ENCODE measurements around the gene FAM81B. TPM values are rescaled to one million over a fixed set of nuclear protein-coding genes. Genes with fewer than 3 reads are reported as not detected.

The FAM81B gene
- polyA plus RNA-seq, 1 donor from 2014 or later = not detected

- no peaks in the 10 kb centered on the region for H3K27me3 ChIP-seq (ENCODE audit: insufficient read depth, low read depth, low read length)
- no peaks in the 10 kb centered on the region for H4K20me1 ChIP-seq (ENCODE audit: insufficient read depth)
- H3F3A ChIP-seq (ENCODE audit: insufficient read depth, low read length, poor library complexity, severe bottlenecking) = no peaks in the 10 kb centered on the region
- H3K79me2 ChIP-seq (replicated peaks; ENCODE audit: insufficient read depth, low read length) = no peaks in the 10 kb centered on the region
- no peak overlapping the region for H2AFZ ChIP-seq (ENCODE audit: low read depth, low read length)
- no peaks in the 10 kb centered on the region for H3K9me3 ChIP-seq (ENCODE audit: low read length)
- H3K4me2 ChIP-seq (ENCODE audit: low read length) = no peak overlapping the region
- TF ChIP-seq EP300 (conservative IDR thresholded peaks at IDR 0.05; ENCODE audit: poor library complexity, severe bottlenecking) = no peak
- no peak for TF ChIP-seq MXI1 (conservative IDR thresholded peaks at IDR 0.05; ENCODE audit: poor library complexity, severe bottlenecking)
- TF ChIP-seq POLR2AphosphoS5 (IDR thresholded peaks at IDR 0.05) = no peak
- H3K36me3 ChIP-seq (ENCODE audit: insufficient read depth, low read length) = no peaks in the 10 kb centered on the region
- H3K9me2 ChIP-seq (ENCODE audit: insufficient read depth, low read length) = no peaks in the 10 kb centered on the region
- no peak overlapping the region for H3K9ac ChIP-seq (ENCODE audit: low read length)
- no peak overlapping the region for H3K4me3 ChIP-seq (ENCODE audit: low read length)
- no peak overlapping the region for H3K27ac ChIP-seq (ENCODE audit: low read length)
Measured at GRCh38 chr5:95446560-95447221, 55.5 kb downstream of the FAM81B start.

GRCh38 chr5:95447961-95448360 lies 56.8 kb downstream of the FAM81B start:
- no peaks in the 10 kb centered on the region for H3F3A ChIP-seq (ENCODE audit: insufficient read depth, low read length, poor library complexity, severe bottlenecking)

More at GRCh38 chr5:95447961-95448360, 56.8 kb downstream of the FAM81B start:
- no peak overlapping the region for H3K9ac ChIP-seq (ENCODE audit: low read length)
- H2AFZ ChIP-seq (ENCODE audit: low read depth, low read length) = no peak overlapping the region
- H3K9me2 ChIP-seq (ENCODE audit: insufficient read depth, low read length) = no peaks in the 10 kb centered on the region
- no peaks in the 10 kb centered on the region for H3K27me3 ChIP-seq (ENCODE audit: insufficient read depth, low read depth, low read length)
- no peaks in the 10 kb centered on the region for H3K79me2 ChIP-seq (replicated peaks; ENCODE audit: insufficient read depth, low read length)
- no peaks in the 10 kb centered on the region for H3K36me3 ChIP-seq (ENCODE audit: insufficient read depth, low read length)
- no peaks in the 10 kb centered on the region for H4K20me1 ChIP-seq (ENCODE audit: insufficient read depth)
- TF ChIP-seq SMC3 (conservative IDR thresholded peaks at IDR 0.05; ENCODE audit: poor library complexity) = no peak
- TF ChIP-seq, protein P1, sequence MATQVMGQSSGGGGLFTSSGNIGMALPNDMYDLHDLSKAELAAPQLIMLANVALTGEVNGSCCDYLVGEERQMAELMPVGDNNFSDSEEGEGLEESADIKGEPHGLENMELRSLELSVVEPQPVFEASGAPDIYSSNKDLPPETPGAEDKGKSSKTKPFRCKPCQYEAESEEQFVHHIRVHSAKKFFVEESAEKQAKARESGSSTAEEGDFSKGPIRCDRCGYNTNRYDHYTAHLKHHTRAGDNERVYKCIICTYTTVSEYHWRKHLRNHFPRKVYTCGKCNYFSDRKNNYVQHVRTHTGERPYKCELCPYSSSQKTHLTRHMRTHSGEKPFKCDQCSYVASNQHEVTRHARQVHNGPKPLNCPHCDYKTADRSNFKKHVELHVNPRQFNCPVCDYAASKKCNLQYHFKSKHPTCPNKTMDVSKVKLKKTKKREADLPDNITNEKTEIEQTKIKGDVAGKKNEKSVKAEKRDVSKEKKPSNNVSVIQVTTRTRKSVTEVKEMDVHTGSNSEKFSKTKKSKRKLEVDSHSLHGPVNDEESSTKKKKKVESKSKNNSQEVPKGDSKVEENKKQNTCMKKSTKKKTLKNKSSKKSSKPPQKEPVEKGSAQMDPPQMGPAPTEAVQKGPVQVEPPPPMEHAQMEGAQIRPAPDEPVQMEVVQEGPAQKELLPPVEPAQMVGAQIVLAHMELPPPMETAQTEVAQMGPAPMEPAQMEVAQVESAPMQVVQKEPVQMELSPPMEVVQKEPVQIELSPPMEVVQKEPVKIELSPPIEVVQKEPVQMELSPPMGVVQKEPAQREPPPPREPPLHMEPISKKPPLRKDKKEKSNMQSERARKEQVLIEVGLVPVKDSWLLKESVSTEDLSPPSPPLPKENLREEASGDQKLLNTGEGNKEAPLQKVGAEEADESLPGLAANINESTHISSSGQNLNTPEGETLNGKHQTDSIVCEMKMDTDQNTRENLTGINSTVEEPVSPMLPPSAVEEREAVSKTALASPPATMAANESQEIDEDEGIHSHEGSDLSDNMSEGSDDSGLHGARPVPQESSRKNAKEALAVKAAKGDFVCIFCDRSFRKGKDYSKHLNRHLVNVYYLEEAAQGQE (IDR thresholded peaks at IDR 0.05; ENCODE audit: borderline replicate concordance) = no peak
- TF ChIP-seq EP300 (conservative IDR thresholded peaks at IDR 0.05; ENCODE audit: poor library complexity, severe bottlenecking) = no peak
- TF ChIP-seq EZH2 (IDR thresholded peaks at IDR 0.05; ENCODE audit: borderline replicate concordance, insufficient read depth, low read length, poor library complexity, severe bottlenecking) = no peak
- TF ChIP-seq POLR2AphosphoS5 (IDR thresholded peaks at IDR 0.05) = no peak
- TF ChIP-seq MXI1 (conservative IDR thresholded peaks at IDR 0.05; ENCODE audit: poor library complexity, severe bottlenecking) = no peak
- TF ChIP-seq, protein P2, sequence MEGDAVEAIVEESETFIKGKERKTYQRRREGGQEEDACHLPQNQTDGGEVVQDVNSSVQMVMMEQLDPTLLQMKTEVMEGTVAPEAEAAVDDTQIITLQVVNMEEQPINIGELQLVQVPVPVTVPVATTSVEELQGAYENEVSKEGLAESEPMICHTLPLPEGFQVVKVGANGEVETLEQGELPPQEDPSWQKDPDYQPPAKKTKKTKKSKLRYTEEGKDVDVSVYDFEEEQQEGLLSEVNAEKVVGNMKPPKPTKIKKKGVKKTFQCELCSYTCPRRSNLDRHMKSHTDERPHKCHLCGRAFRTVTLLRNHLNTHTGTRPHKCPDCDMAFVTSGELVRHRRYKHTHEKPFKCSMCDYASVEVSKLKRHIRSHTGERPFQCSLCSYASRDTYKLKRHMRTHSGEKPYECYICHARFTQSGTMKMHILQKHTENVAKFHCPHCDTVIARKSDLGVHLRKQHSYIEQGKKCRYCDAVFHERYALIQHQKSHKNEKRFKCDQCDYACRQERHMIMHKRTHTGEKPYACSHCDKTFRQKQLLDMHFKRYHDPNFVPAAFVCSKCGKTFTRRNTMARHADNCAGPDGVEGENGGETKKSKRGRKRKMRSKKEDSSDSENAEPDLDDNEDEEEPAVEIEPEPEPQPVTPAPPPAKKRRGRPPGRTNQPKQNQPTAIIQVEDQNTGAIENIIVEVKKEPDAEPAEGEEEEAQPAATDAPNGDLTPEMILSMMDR (IDR thresholded peaks at IDR 0.05; ENCODE audit: poor library complexity, severe bottlenecking) = no peak
- TF ChIP-seq TAF1 (IDR thresholded peaks at IDR 0.05; ENCODE audit: low read depth) = no peak
- TF ChIP-seq RAD21 (conservative IDR thresholded peaks at IDR 0.05) = no peak
- no peaks in the 10 kb centered on the region for H3K9me3 ChIP-seq (ENCODE audit: low read length)
- no peak overlapping the region for H3K4me2 ChIP-seq (ENCODE audit: low read length)
- no peak overlapping the region for H3K4me3 ChIP-seq (ENCODE audit: low read length)
- H3K27ac ChIP-seq (ENCODE audit: low read length) = no peak overlapping the region
